CD14-positive monocyte (primary cell): ENCODE measurements around the gene PLEKHM2. TPM values are rescaled to one million over a fixed set of nuclear protein-coding genes. Genes with fewer than 3 reads are reported as not detected.
"Not testable (repeated sequence)": the region's sequence is repeated elsewhere in the genome, so short reads cannot be mapped to it uniquely, and the experiment has no call there.

ENCODE experiments used
- DNase-seq, 3 donors: peaks; one replicate each; pipeline ENCODE4 v3.0.0-alpha.2; 2011 to 2022
- H2AFZ ChIP-seq: 2 replicates; pipeline ENCODE4 v1.6.0; 2012; ENCODE audit warnings: mild to moderate bottlenecking, low read depth, low read length, inconsistent platforms; ENCODE audit not compliant: insufficient read depth, poor library complexity, severe bottlenecking
- H3K27ac ChIP-seq, 2 donors: 1 replicate in 1 of 2; 2 replicates in 1 of 2; pipeline ENCODE4 v1.5.1; 2012 to 2013; ENCODE audit warnings: low read length in 2 of 2, control low read depth in 1 of 2, inconsistent platforms in 1 of 2, low read depth in 1 of 2, mild to moderate bottlenecking in 1 of 2
- H3K27me3 ChIP-seq, 2 donors: one replicate each; pipeline versions ENCODE4 v1.6.0 to v1.6.1; 2011 to 2013; ENCODE audit warnings: low read length in 2 of 2; ENCODE audit not compliant: control insufficient read depth in 2 of 2, insufficient read depth in 2 of 2
- H3K36me3 ChIP-seq, 2 donors: replicated peaks in 1 of 2; 1 replicate in 1 of 2; 2 replicates in 1 of 2; pipeline versions ENCODE4 v1.5.1 to v1.6.1; 2012 to 2013; ENCODE audit warnings: low read length in 2 of 2, control low read depth in 1 of 2, inconsistent platforms in 1 of 2, mild to moderate bottlenecking in 1 of 2; ENCODE audit not compliant: insufficient read depth in 2 of 2, control insufficient read depth in 1 of 2
- H3K4me1 ChIP-seq, 2 donors: 1 replicate in 1 of 2; 2 replicates in 1 of 2; pipeline versions ENCODE4 v1.5.1 to v1.6.1; 2012 to 2013; ENCODE audit warnings: low read length in 2 of 2, control low read depth in 1 of 2, inconsistent platforms in 1 of 2, mild to moderate bottlenecking in 1 of 2, moderate library complexity in 1 of 2; ENCODE audit not compliant: insufficient read depth in 2 of 2, control insufficient read depth in 1 of 2
- H3K4me2 ChIP-seq: replicated peaks from 2 replicates; pipeline ENCODE3; 2012; ENCODE audit warnings: low read length, moderate library complexity, mild to moderate bottlenecking; ENCODE audit not compliant: poor library complexity, severe bottlenecking; ENCODE audit errors: extremely low read depth
- H3K4me3 ChIP-seq, 3 experiments: fragments of 200-600 bp in 1 of 3; sonication (generic) in 1 of 3; replicated peaks in 1 of 3; 1 replicate in 2 of 3; 2 replicates in 1 of 3; pipeline ENCODE4 v1.5.1; 2011 to 2013; ENCODE audit warnings: low read length in 3 of 3, mild to moderate bottlenecking in 3 of 3, control low read depth in 2 of 3, low read depth in 2 of 3, inconsistent platforms in 1 of 3, moderate library complexity in 1 of 3
- H3K79me2 ChIP-seq: 2 replicates; pipeline ENCODE4 v1.6.0; 2012; ENCODE audit warnings: mild to moderate bottlenecking, control low read depth, inconsistent platforms, low read length, moderate library complexity; ENCODE audit not compliant: insufficient read depth
- H3K9ac ChIP-seq: 2 replicates; pipeline ENCODE4 v1.6.0; 2017; ENCODE audit warnings: low read length, mild to moderate bottlenecking; ENCODE audit not compliant: insufficient read depth, poor library complexity, severe bottlenecking
- H3K9me3 ChIP-seq, 2 donors: replicated peaks in 1 of 2; 1 replicate in 1 of 2; 2 replicates in 1 of 2; pipeline versions ENCODE4 v1.5.1 to v1.6.1; 2012 to 2013; ENCODE audit warnings: low read length in 2 of 2, control low read depth in 1 of 2; ENCODE audit not compliant: control insufficient read depth in 1 of 2, insufficient read depth in 1 of 2
- H4K20me1 ChIP-seq: 2 replicates; pipeline ENCODE4 v1.6.0; 2012; ENCODE audit warnings: mild to moderate bottlenecking, low read length, control low read depth, moderate library complexity; ENCODE audit not compliant: insufficient read depth
- H3K27ac Mint-ChIP-seq, 7 donors: one replicate each; pipeline ENCODE4 v1.8.0; 2020; ENCODE audit warnings: mild to moderate bottlenecking in 7 of 7, mixed read lengths in 7 of 7, moderate library complexity in 6 of 7, inconsistent platforms in 2 of 7
- H3K27me3 Mint-ChIP-seq, 3 donors: one replicate each; pipeline ENCODE4 v1.8.0; 2021 to 2022; ENCODE audit warnings: low read depth in 3 of 3, mild to moderate bottlenecking in 3 of 3, mixed read lengths in 3 of 3, moderate library complexity in 3 of 3, inconsistent platforms in 1 of 3
- H3K36me3 Mint-ChIP-seq, 2 donors: one replicate each; pipeline ENCODE4 v1.8.0; 2020; ENCODE audit warnings: mixed read lengths in 2 of 2, inconsistent platforms in 1 of 2, mild to moderate bottlenecking in 1 of 2
- H3K4me1 Mint-ChIP-seq: one replicate; pipeline ENCODE4 v1.8.0; 2020; ENCODE audit warnings: mild to moderate bottlenecking, mixed read lengths
- H3K4me3 Mint-ChIP-seq, 2 donors: one replicate each; pipeline ENCODE4 v1.8.0; 2020; ENCODE audit warnings: mild to moderate bottlenecking in 2 of 2, mixed read lengths in 2 of 2, moderate library complexity in 1 of 2
- H3K9me3 Mint-ChIP-seq, 7 donors: one replicate each; pipeline ENCODE4 v1.8.0; 2020 to 2022; ENCODE audit warnings: mixed read lengths in 7 of 7, mild to moderate bottlenecking in 6 of 7, moderate library complexity in 6 of 7, inconsistent platforms in 2 of 7
- CTCF ChIP-seq: fragments of 200-600 bp; IDR thresholded peaks from one replicate; pipeline ENCODE4 v1.8.0; 2022; ENCODE audit warnings: antibody characterized with exemption, mild to moderate bottlenecking
- WGBS: methylation state at CpG from one replicate; pipeline ENCODE4 v1.1.5; 2013; ENCODE audit warnings: missing lambda C conversion rate; ENCODE audit not compliant: insufficient coverage; 5-methylcytosine and 5-hydroxymethylcytosine counted together
- intact Hi-C, 2 donors: fragments of 100-400 bp; cut with micrococcal nuclease; formaldehyde crosslinking; loops; one replicate each; pipeline versions ENCODE4 v1.15.0 to v1.15.1; 2023
- polyA plus RNA-seq, 3 donors: library from polyadenylated mRNA; depleted of rRNA in 1 of 3; unstranded in 2 of 3; stranded (reverse) in 1 of 3; fragments of 300-500 nt in 2 of 3; fragments of >200 nt in 1 of 3; fragmentation: Illumina TruSeq in 2 of 3; gene quantifications; 1 replicate in 2 of 3; 2 replicates in 1 of 3; pipeline ENCODE4 v1.2.3, GENCODE V29; 2012 to 2021

Gene PLEKHM2
- polyA plus RNA-seq, 3 donors: 4.0 to 79.3 (median 5.8) TPM

DNA sequence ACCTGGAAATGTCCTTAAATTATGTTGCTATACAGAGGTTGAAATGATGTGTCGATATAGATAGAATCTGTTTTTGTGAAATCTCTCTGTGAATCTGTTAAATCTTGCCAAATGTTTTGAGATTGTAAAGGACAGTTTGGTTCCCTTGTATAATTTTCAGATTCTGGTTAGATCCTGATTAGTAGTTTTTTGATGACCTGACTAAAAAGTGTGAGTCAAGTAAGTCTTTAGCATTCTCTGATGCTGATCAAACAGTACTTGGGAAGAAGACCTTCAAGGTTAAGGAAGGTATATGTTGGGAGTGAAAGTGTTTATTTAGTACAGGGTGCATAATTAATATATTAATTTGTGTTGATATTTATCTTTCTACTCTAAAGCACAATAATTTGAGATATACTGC is 34.2 kb upstream of the PLEKHM2 start:
- peak overlapping the region in 1 of 7 donors; percentile 50 for H3K27ac Mint-ChIP-seq
- 100% methylated on average over 1 of the region's 1 CpG for WGBS

DNA sequence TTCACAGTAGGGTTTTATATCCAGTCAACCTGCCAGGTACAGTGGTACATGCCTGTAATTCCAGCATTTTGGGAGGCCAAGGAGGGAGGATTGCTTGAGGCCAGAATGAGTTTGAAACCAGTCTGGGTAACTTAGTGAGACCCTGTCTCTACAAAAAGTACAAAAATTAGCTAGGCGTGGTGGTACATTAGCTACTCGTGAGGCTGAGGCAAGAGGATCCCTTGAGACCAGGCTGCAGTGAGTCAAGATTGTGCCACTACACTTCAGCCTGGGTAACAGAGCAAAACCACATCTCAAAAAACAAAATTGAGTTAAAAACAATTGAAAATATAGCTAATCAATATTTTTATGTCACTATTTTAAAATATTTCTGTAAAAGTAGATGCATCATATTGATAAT is 33.7 kb upstream of the PLEKHM2 start:
- Histone ChIP-seq H4K20me1 (no peaks in the 10 kb centered on the region), H3K36me3 (peaks cover 74 to 89% of the 10 kb centered on the region in 2 donors), H3K27me3 (no peaks in the 10 kb centered on the region), H3K9me3 (no peaks in the 10 kb centered on the region), H3K4me2 (no peak overlapping the region), H3K79me2 (no peaks in the 10 kb centered on the region), H3K27ac (no peak overlapping the region), H3K4me1 (no peaks in the 10 kb centered on the region), H2AFZ (no peak overlapping the region), H3K9ac (no peak overlapping the region), H3K4me3 (no peak overlapping the region)
- peak overlapping the region in 1 of 7 donors; percentile 50 for H3K27ac Mint-ChIP-seq
- whole genome bisulfite sequencing: 100% methylated on average over 2 of the region's 2 CpGs
- H3K4me1 Mint-ChIP-seq: no peaks in the 10 kb centered on the region
- DNase-seq: no peak
- no peaks in the 10 kb centered on the region for H3K27me3 Mint-ChIP-seq
- no peaks in the 10 kb centered on the region for H3K9me3 Mint-ChIP-seq
- no peak for TF ChIP-seq CTCF
- H3K4me3 Mint-ChIP-seq: no peak overlapping the region
- H3K36me3 Mint-ChIP-seq: peaks cover 64 to 89% of the 10 kb centered on the region in 2 donors
- intact Hi-C loops: no loop called here

More for the DNA sequence above, 34.2 kb upstream of the PLEKHM2 start:
- no peak for DNase-seq
- peaks cover 66 to 89% of the 10 kb centered on the region in 2 donors for H3K36me3 Mint-ChIP-seq
- TF ChIP-seq CTCF: no peak
- no peaks in the 10 kb centered on the region for H3K4me1 Mint-ChIP-seq
- H3K27me3 ChIP-seq: no peaks in the 10 kb centered on the region
- H3K9me3 Mint-ChIP-seq: no peaks in the 10 kb centered on the region
- no peak overlapping the region for H3K9ac ChIP-seq
- H3K4me2 ChIP-seq: no peak overlapping the region
- intact Hi-C loops: no loop called here
- H3K27ac ChIP-seq: no peak overlapping the region
- H3K9me3 ChIP-seq: no peaks in the 10 kb centered on the region
- no peaks in the 10 kb centered on the region for H4K20me1 ChIP-seq
- peaks cover 75 to 89% of the 10 kb centered on the region in 2 donors for H3K36me3 ChIP-seq
- no peaks in the 10 kb centered on the region for H3K79me2 ChIP-seq
- no peak overlapping the region for H3K4me3 ChIP-seq
- no peaks in the 10 kb centered on the region for H3K4me1 ChIP-seq
- no peak overlapping the region for H3K4me3 Mint-ChIP-seq
- no peaks in the 10 kb centered on the region for H3K27me3 Mint-ChIP-seq
- H2AFZ ChIP-seq: no peak overlapping the region

DNA sequence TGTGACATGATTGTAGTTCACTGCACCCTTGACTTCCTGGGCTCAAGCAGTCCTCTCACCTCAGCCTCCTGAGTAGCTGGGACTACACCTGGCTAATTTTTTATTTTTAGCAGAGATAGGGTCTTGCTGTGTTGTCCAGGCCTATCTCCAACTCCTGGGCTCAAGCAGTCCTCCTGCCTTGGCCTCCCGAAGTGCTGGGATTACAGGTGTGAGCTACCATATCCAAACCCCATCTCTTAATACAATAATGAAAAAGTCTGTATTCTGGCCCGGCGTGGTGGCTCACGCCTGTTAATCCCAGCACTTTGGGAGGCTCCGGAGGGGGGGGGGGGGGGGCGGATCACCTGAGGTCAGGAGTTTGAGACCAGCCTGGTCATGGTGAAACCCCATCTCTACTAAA is 32.0 kb upstream of the PLEKHM2 start:
- H3K27me3 ChIP-seq, intact Hi-C loops, H3K4me3 Mint-ChIP-seq, H3K27me3 Mint-ChIP-seq, H3K4me2 ChIP-seq, H3K9ac ChIP-seq, H2AFZ ChIP-seq, H3K27ac ChIP-seq, DNase-seq, H3K9me3 ChIP-seq, H4K20me1 ChIP-seq, H3K9me3 Mint-ChIP-seq, H3K4me1 Mint-ChIP-seq, H3K79me2 ChIP-seq, H3K4me1 ChIP-seq, H3K4me3 ChIP-seq: not testable (repeated sequence)
- WGBS: no CpG with 5 or more reads among the region's 6 CpGs
- Mint-ChIP-seq H3K36me3 (peaks cover 64 to 88% of the 10 kb centered on the region in 2 donors), H3K27ac (peak overlapping the region in 1 of 7 donors; percentile 50)
- H3K36me3 ChIP-seq: peaks cover 67 to 88% of the 10 kb centered on the region in 2 donors
